Measurements from ENCODE around the gene MRPL24.

GRCh38 chr1:156711011-156711817 is 29.7 kb downstream of the MRPL24 start:
- TF ChIP-seq CTCF (conservative IDR thresholded peaks at IDR 0.05): no peak
- no peak for TF ChIP-seq EZH2 (IDR thresholded peaks at IDR 0.05; ENCODE audit: low read depth)

Data from PC-9 (cell line).